GM13977 (cell line): ENCODE measurements around the gene EML6.
A peak's percentile ranks its signal among the peaks of the same experiment; 100 is the strongest.

ENCODE experiments used
- DNase-seq: peaks from one replicate; pipeline ENCODE4 v3.0.0; 2012; ENCODE audit warnings: low spot score
- CTCF ChIP-seq: IDR thresholded peaks from 2 replicates; pipeline ENCODE4 v1.5.1; 2012; ENCODE audit warnings: mild to moderate bottlenecking, control low read depth; ENCODE audit not compliant: insufficient read depth; ENCODE audit errors: extremely low read depth, missing control alignments
- in situ Hi-C: fragments of 300-500 bp; cut with MboI; formaldehyde crosslinking; loops from one replicate; pipeline ENCODE4 v1.12.0; 2022; ENCODE audit warnings: low sequenced_read_pairs, low pct_unique_long_range_greater_than_20kb, mixed read lengths, inconsistent platforms; ENCODE audit not compliant: unreplicated experiment

Gene EML6

GRCh38 chr2:54723131-54723995 lies at the start of gene EML6:
EML6 (plus strand) TSS chr2:54723662; CDS start chr2:54725062, 1,400 bp downstream.
- in situ Hi-C loops: loop anchor here (25.0 kb wide), 1 partner anchor 611 kb away; the partner anchor contains the start of gene ACYP2
- TF ChIP-seq CTCF: peak; percentile 20
- DNase-seq: peak; percentile 99

GRCh38 chr2:54675281-54675680 lies 48.2 kb upstream of the EML6 start:
- no peak for TF ChIP-seq CTCF
- in situ Hi-C loops: no loop called here
- DNase-seq: no peak

GRCh38 chr2:54675738-54676137 lies 47.7 kb upstream of the EML6 start:
- DNase-seq: no peak
- in situ Hi-C loops: no loop called here
- TF ChIP-seq CTCF: no peak

DNA sequence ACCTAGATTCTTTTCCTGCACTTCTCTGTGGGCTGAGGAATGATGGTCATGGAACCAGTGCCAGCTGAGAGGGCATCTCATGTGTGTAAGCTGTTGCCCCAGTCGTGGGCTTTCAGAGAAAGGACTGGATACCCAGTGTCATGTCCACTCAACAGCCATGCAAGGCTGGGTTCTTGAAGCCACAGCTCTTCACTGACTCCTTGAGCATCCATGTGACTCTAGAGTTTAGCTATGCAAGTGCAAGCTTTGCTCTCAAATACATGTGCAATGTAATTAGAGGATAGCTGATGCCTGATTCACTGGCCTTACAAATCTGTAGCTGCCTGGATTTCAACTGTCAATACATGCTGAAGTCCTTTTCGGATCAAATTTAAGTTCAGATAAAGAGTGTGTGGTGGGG lies 46.8 kb upstream of the EML6 start:
- in situ Hi-C loops: no loop called here
- no peak for DNase-seq

GRCh38 chr2:54677476-54678265 lies 45.8 kb upstream of the EML6 start:
- no peak for TF ChIP-seq CTCF
- DNase-seq: no peak
- in situ Hi-C loops: no loop called here

More for the DNA sequence above, 46.8 kb upstream of the EML6 start:
- TF ChIP-seq CTCF: no peak

- in situ Hi-C loops: no loop called here
Measured at GRCh38 chr2:54678719-54679118, 44.7 kb upstream of the EML6 start.

More at GRCh38 chr2:54678719-54679118, 44.7 kb upstream of the EML6 start:
- no peak for TF ChIP-seq CTCF
- DNase-seq: no peak
